ENCODE data around the gene TBC1D2B. TPM values are rescaled to one million over a fixed set of nuclear protein-coding genes. Genes with fewer than 3 reads are reported as not detected.
A peak's percentile ranks its signal among the peaks of the same experiment; 100 is the strongest.
"Not testable (repeated sequence)": the region's sequence is repeated elsewhere in the genome, so short reads cannot be mapped to it uniquely, and the experiment has no call there.

The TBC1D2B gene
- total RNA-seq, 1 donor from 2014 or later, result 63.6 TPM

DNA sequence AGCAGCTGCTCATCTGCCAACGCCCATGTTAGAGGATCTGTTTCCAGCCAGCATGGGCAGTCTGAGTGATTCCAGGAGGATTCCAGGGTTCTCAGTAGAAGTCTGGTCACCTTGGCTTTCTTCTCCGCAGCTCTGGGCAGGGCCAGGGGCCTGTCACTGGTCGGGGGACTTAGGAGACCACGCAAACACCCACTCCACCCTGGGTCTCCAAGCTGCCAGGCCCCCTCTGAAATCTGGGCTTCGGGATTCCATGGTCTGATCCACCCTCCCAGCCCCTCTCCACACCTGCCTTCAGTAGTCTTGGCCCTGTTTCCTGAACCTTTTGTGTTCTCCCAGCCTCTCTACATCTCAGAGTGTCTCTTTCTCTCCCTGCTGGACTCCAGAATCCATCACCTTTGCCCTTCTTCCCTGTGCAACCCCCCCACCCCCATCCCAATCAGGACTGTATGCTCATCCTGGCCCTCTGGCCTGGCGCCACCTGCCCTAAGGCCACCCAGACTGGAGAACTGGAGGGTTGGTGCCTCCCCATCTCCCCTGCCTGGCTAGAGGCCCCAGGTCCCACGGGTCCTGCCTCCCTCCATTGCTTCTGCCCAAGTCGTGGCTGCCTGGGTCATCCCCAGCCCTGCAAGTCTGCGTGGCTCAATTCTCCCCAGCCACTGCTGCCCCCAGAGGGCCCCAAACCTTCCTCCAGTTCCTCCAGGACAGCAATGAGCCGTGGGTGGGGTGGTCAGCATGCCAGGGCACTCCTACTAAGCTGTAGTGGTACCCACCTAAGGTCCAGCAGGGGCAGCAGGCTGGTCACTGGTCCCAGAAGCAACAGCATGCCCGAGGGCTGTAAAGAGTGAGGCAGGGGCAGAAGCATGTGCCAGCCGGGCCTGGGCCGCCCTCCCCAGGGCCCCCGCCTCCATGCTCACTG lies 102.8 kb downstream of the TBC1D2B start:
- no peak overlapping the region for H3K27ac ChIP-seq
- intact Hi-C loops (cut with DNase I), result no loop called here

DNA sequence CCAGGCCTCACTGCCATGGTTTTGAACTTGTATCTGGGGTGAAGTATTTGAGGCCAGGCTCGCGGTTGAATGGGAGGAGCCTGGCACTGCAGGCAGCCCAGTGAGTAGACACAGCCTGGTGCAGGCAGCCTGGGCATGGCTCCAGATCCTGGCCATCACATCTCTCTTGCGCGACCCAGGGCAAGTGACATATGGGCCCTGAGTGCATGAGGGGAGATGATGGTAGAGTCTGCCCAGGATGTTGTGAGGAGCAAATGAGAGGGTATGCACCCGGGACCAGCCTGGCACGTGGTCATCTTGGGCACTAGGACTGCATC lies 103.5 kb downstream of the TBC1D2B start:
- Histone ChIP-seq H3K27me3 (no peaks in the 10 kb centered on the region), H3K9me3 (no peaks in the 10 kb centered on the region), H3K4me1 (peaks cover 22% of the 10 kb centered on the region), H3K27ac (no peak overlapping the region), H3K4me3 (no peak overlapping the region), H3K36me3 (no peaks in the 10 kb centered on the region)
- intact Hi-C loops (cut with DNase I), result no loop called here
- peak in 1 of 2 donors; percentile 80 for DNase-seq (ENCODE audit: extremely low spot score in 2 of 2)
- no peak for TF ChIP-seq POLR2AphosphoS5 (IDR thresholded peaks at IDR 0.05; ENCODE audit: insufficient read depth in 1 of 2, low read depth in 1 of 2)

More for the DNA sequence above, 102.8 kb downstream of the TBC1D2B start:
- Histone ChIP-seq H3K27me3 (no peaks in the 10 kb centered on the region), H3K4me3 (no peak overlapping the region), H3K4me1 (peaks cover 22% of the 10 kb centered on the region), H3K9me3 (no peaks in the 10 kb centered on the region), H3K36me3 (no peaks in the 10 kb centered on the region)
- DNase-seq (ENCODE audit: extremely low spot score in 2 of 2), result peak in 1 of 2 donors; percentile 67
- TF ChIP-seq, protein P1, sequence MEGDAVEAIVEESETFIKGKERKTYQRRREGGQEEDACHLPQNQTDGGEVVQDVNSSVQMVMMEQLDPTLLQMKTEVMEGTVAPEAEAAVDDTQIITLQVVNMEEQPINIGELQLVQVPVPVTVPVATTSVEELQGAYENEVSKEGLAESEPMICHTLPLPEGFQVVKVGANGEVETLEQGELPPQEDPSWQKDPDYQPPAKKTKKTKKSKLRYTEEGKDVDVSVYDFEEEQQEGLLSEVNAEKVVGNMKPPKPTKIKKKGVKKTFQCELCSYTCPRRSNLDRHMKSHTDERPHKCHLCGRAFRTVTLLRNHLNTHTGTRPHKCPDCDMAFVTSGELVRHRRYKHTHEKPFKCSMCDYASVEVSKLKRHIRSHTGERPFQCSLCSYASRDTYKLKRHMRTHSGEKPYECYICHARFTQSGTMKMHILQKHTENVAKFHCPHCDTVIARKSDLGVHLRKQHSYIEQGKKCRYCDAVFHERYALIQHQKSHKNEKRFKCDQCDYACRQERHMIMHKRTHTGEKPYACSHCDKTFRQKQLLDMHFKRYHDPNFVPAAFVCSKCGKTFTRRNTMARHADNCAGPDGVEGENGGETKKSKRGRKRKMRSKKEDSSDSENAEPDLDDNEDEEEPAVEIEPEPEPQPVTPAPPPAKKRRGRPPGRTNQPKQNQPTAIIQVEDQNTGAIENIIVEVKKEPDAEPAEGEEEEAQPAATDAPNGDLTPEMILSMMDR (IDR thresholded peaks at IDR 0.05), result no peak
- TF ChIP-seq POLR2A (IDR thresholded peaks at IDR 0.05) (no peak), POLR2AphosphoS5 (IDR thresholded peaks at IDR 0.05; ENCODE audit: insufficient read depth in 1 of 2, low read depth in 1 of 2) (no peak)

DNA sequence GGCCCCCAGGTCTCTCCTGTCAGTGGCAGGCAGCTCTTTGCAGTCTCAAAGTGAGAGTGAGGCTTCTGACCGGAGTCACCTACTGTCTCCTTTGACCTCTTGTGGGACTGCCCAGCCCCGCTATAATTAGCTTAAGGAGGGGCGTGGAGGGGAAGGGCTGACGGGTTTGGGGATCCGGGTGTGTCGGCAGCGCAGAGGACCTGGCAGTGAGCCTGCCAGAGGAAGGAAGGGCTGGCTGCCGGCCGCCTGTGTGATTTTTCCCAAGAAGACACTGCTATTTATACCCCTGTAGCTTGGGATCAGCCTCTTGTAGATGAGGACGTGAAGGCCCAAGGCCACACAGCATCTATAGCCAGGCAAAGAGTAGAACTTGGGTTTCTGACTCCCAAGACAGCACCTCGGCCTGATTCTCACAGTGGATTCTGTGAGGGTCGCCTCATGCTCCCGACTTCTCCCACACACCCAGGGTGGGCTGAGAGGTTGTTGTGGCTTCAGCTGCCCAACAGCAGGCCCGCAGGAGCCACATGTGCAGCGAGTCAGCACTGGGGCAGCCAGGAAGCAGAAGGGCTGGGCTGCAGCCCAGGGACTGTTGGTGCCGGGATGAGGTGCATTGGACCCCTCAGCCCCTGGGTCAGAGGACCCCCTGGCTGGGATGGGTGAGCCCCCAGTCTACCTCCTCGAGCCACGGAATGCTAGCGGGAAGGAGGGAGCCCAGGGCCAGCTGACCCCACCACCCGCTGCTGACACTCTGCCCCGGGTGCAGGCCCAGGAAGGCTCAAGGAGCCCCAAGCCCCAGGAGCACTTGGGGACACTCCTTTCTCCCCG lies 104.0 kb downstream of the TBC1D2B start:
- H3K4me1 ChIP-seq, result peaks cover 22% of the 10 kb centered on the region
- H3K27me3 ChIP-seq; DNase-seq (ENCODE audit: extremely low spot score in 2 of 2); H3K27ac ChIP-seq; H3K4me3 ChIP-seq; intact Hi-C loops (cut with DNase I); H3K9me3 ChIP-seq; H3K36me3 ChIP-seq: not testable (repeated sequence)

DNA sequence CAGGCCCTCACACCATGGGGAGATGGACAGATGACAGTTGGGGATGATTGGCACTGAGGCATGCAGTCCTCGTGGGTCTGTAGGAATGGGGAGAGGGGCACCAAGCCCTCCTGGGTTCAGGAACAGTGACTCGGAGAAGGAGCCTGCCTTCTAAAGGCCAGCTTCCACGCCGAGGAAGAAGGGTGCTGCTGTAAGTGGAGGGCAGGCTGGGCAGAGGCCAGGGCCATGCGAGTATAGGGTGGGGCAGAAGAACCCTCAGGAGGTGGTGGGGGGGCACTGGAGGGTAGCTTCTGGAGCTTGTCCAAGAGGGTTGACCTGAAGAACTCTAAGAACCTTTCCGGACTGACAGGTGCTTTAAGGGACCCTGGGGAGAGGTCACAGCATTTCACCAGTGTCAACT lies 104.8 kb downstream of the TBC1D2B start:
- peaks cover 22% of the 10 kb centered on the region for H3K4me1 ChIP-seq
- H3K9me3 ChIP-seq; H3K27ac ChIP-seq; DNase-seq (ENCODE audit: extremely low spot score in 2 of 2); H3K4me3 ChIP-seq; intact Hi-C loops (cut with DNase I); H3K36me3 ChIP-seq; H3K27me3 ChIP-seq: not testable (repeated sequence)

DNA sequence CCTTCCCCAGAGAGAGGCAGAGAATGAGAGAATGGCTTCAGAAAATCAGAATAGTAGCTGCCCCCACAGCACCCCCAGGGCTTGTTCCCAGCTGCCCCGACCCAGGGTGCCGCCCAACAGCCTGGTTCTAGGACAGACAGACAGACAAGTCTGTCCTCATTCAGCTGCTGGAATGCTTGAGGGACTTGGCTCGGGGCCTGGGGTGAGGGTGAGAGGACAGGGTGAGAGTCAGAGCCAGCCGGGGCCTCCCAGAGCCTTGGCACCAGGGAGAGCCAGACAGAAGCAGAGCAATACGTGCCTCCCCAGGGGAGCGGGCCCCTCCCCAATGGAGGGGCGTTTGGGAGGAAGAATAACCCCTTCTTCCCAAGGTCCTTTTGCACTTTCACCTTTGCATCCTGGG lies 105.6 kb downstream of the TBC1D2B start:
- intact Hi-C loops (cut with DNase I); H3K27ac ChIP-seq; H3K4me3 ChIP-seq; H3K9me3 ChIP-seq; H3K36me3 ChIP-seq; H3K27me3 ChIP-seq: not testable (repeated sequence)
- H3K4me1 ChIP-seq, result peaks cover 22% of the 10 kb centered on the region
- peak in 1 of 2 donors; percentile 54 for DNase-seq (ENCODE audit: extremely low spot score in 2 of 2)

DNA sequence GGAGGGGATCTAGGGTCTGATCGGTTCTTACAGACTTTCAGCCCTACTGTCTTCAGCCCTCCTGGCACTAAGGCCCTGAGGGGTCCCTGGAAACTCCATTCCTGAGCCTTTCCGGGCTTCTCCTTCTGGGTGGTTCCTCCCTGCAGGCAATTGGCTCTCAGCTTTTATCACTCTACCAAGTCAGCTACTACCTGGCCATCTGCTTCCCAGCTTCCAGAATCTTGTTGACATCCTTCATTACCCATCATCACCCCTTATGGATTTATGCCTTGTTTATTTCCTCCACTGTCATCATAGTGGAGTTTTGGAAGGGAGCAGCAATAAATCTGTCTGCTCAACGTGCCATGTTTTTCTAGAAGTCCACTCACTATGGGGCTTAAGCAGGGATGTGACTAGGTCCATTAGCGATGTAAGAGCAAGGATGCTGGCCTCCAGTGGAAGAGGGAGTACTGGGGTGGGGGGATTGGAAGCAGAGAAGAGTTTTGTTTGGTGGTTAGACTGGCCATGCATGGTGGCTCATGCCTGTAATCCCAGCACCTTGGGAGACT lies 106.6 kb downstream of the TBC1D2B start:
- H3K4me3 ChIP-seq; H3K27ac ChIP-seq; DNase-seq (ENCODE audit: extremely low spot score in 2 of 2); intact Hi-C loops (cut with DNase I); H3K27me3 ChIP-seq; H3K9me3 ChIP-seq; H3K36me3 ChIP-seq: not testable (repeated sequence)
- H3K4me1 ChIP-seq, result peaks cover 22% of the 10 kb centered on the region

DNA sequence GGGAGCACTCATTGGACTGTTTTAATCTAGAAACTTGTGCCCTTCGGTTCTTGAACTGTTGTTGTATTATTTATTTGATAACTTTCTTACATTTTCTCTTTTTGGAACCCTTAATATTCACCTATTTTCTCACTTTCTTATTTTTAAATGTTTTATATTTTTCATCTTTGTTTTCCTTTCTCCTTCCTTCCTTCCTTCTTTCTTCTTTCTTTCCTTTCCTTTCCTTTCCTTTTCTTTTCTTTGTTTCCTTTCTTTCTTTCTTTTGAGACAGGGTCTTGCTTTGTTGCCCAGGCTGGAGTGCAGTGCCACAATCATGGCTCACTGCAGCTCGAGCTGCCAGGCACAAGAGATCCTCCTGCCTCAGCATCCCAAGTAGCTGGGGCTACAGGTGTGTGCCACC lies 108.5 kb downstream of the TBC1D2B start:
- no peak for TF ChIP-seq POLR2A (IDR thresholded peaks at IDR 0.05)
- no peaks in the 10 kb centered on the region for H3K36me3 ChIP-seq
- H3K4me1 ChIP-seq, result peaks cover 6% of the 10 kb centered on the region
- H3K4me3 ChIP-seq, result no peak overlapping the region
- no peaks in the 10 kb centered on the region for H3K27me3 ChIP-seq
- intact Hi-C loops (cut with DNase I), result no loop called here
- no peaks in the 10 kb centered on the region for H3K9me3 ChIP-seq
- DNase-seq (ENCODE audit: extremely low spot score in 2 of 2), result no peak
- H3K27ac ChIP-seq, result no peak overlapping the region

DNA sequence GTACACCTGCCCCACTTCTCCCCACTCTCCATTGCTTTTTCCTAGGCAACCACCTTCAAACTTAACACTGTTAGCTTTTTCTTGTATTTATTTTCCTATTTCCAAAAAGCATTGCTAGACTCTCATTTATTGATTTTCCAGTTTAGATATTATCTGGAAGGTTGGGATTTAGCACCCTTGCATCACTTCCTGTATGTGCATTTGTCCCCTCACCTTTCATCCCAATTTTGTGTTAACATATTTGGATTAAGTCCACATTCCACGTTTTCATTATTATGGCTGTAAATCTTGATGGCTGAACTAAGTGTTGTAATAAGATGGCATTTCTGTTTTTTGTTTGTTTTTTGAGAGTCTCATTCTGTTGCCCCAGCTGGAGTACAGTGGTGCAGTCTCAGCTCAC lies 109.7 kb downstream of the TBC1D2B start:
- TF ChIP-seq, protein P1 (IDR thresholded peaks at IDR 0.05), result no peak
- TF ChIP-seq POLR2A (IDR thresholded peaks at IDR 0.05) (no peak), POLR2AphosphoS5 (IDR thresholded peaks at IDR 0.05; ENCODE audit: insufficient read depth in 1 of 2, low read depth in 1 of 2) (no peak)
- no peak for DNase-seq (ENCODE audit: extremely low spot score in 2 of 2)
- Histone ChIP-seq H3K9me3 (no peaks in the 10 kb centered on the region), H3K27ac (no peak overlapping the region), H3K4me1 (no peaks in the 10 kb centered on the region), H3K4me3 (no peak overlapping the region), H3K36me3 (no peaks in the 10 kb centered on the region), H3K27me3 (no peaks in the 10 kb centered on the region)
- intact Hi-C loops (cut with DNase I), result loop anchor here (2.0 kb wide), 1 partner anchor 141 kb away; no protein-coding TSS in a partner anchor

DNA sequence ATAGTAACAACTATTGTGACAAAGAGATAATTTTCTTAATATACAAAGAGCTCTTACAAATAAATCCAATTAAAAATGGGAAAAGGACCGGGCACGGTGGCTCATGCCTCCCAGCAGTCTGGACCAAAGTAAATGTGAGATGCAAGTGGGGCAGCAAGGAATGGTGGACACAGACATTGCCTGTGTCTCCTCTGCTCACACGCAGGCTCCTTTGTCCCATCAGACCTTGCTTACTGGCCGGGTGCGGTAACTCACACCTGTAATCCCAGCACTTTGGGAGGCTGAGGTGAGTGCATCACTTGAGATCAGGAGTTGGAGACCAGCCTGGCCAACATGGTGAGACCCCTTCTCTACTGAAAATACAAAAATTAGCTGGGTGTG lies 110.3 kb downstream of the TBC1D2B start:
- intact Hi-C loops (cut with DNase I), result loop anchor here (2.0 kb wide), 1 partner anchor 142 kb away; no protein-coding TSS in a partner anchor
- not testable (repeated sequence) for H3K4me1 ChIP-seq; H3K4me3 ChIP-seq; H3K27me3 ChIP-seq; H3K9me3 ChIP-seq; H3K36me3 ChIP-seq; H3K27ac ChIP-seq; DNase-seq (ENCODE audit: extremely low spot score in 2 of 2)
